GM18520 (cell line): ENCODE measurements around the gene ASIC4.

Source experiments
- ATAC-seq: cut with Tn5 transposase; IDR thresholded peaks from one replicate; pipeline ENCODE4 v1.9.1; 2021; ENCODE audit not compliant: unreplicated experiment

The ASIC4 gene

DNA sequence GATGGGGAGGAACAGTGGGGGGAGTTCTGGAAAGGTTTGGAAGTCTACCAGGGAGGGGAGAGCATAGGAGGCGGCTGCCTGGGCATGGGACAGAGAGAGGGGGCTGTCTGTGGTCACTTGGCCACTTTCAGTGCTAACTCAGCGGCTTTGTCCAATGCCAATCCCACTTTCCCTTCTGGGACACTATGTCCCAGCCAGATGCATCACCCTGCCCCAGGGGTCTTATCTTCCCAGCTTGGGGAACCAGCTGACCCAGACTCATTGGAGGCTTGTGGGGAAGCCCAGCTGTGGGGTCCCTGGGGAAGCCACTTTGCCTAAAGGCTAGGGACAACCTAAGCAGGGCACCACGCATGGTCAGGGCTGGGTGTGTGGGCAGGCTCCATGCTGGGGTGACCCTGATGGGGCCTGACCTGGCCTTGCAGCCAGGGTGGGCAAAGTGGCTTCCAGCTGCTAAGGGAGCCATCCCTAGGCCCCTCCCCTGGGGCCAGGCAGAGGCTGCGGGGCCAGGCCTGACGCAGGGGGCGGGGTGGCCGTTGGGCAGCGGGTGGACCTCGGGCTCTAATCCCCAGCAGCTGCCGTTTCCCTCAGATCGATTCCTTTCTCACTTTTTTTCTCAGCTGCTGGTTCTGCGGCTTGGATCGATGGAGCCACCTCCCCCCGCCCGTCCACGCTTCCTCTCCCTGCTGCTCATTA, 1.6 kb upstream of the ASIC4 start:
- no peak for ATAC-seq

DNA sequence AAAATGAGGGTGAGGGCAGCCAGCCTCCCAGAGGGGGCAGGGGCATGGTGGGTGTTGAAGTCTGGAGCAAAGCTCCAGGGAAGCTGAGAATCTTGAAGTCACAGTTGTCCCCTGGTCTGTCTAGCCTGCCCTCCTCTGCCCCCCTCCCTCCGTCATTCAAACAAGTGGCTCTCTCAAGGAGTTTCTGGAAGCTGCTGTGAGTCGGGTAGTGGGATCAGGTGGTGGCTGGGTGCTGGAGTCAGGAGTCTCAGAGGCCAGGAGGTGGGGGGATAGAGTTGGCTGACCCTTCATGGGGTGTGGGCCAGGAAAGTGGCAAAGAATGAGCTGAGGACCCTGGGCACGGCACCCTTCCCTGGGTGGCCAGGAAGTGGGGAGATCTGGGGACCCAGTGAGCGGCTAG, 495 bp upstream of the ASIC4 start:
- no peak for ATAC-seq

- ATAC-seq = no peak
Measured at GRCh38 chr2:219514836-219515235, 554 bp downstream of the ASIC4 start.

DNA sequence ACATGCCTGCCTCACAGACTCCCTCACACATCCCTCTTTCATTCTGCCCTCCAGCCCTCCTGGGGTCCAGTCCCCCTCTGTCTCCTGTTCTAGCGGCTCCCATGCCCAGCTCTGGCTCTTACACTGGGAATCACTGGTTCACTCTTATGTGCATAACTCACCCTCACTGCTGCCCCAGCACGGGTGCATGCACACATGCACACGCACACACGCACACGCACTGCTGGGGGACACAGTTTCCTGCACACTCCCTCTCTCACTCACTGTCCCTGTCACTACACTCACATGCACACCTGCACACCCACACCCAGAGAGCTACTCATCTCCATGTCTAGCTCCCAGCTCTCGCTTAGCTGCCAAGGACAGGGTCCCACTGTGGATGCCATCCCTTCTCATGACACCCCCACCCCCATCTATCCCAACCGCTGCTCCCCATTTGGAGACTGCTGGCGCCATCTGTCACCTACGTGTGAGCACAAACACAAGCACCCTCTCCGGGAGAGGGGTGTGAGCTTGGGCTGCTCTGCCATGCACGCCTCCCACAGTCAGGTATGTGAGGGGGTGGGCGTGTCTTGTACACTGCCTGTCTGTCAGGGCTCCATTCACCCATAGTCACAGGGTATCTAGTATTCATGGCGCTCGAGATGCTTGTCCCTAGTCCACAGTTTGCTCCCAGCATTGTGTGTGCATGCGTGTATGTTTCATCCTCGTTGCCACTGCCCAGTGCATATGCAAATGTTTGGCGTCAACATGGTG, 1.8 kb downstream of the ASIC4 start:
- ATAC-seq = no peak

GRCh38 chr2:219516888-219517287, 2.6 kb downstream of the ASIC4 start:
- no peak for ATAC-seq

DNA sequence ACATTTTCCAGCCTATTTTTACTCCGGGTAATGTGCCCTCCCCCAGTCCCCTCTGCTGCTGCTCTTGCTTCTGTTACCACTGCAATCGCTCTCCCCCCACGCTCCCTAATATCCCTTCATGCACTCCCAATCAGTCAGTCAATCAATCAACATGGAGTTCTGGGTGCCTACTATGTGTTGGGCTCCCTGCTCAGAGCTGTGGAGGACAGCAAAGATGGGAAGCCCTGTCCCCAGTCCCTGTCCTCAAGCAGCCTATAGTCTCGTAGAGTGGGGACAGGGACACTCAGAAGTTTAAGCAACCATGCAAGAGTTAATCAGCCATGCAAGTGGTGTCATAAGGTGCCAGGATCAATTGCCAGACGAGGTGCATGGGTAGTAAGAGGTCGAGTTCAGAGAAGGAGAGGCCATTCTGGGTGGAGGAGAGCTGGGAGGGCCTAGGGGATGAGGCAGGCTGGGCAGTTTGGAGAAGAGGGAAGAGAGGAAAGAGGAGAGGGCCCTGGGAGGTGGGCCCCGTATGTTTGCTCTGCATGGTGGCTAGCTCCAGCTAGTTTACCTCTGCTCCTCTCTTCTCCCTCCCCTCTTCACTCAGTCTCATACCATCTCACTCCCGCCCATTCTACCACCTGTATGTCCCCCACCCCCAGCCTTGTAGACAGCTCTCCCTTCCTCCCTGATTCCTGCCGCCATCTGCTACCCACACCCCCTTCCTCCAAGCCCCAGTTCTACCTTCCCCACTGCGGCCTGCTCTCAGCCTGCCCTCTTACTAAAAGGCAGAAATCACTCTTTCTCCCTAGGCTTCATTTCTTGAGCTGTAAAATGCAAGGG, 3.9 kb downstream of the ASIC4 start:
- ATAC-seq = no peak

- ATAC-seq = no peak
Measured at GRCh38 chr2:219519526-219519916, 5.2 kb downstream of the ASIC4 start.

- ATAC-seq = no peak
Measured at GRCh38 chr2:219520079-219520478, 5.8 kb downstream of the ASIC4 start.

DNA sequence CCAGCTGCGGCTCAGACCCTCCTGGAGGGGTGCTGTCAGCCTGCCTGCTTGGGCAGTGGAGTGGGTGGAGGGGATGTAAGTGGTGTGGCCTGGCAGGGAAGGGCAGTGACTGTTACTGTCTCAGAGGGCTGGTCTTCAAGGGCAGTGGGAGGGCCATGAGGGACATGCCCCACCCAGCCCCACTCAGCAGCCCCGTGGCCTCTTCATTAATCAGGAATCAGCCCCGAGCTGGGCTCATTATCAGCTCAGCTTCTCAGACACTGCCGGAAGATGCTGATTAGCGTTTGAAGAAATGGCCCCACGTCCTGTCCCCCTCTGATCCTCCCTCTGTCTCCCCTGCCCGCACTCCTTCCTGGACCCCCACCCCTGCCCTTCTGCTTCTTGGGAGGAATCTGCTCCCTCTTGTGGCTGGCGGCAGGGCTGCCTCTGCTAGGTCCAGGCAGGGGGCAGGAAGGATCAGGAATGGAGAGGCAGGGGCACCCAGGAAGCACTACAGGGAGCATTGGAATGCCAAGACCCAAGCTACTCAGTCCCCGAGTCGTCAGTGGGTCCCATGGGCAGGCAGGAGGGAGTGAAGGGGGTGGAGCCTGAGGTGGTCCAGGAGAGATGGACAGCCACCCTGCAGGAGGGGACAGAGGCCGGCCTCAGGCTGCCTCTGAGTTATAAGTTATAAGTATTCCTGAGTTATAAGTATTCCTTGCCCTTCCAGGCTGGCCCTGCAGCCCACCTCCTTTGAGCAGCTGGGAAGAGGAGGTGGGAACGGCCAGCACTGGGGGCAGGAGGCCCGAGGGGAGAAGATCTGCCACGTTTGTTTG, 7.0 kb downstream of the ASIC4 start:
- ATAC-seq = no peak

DNA sequence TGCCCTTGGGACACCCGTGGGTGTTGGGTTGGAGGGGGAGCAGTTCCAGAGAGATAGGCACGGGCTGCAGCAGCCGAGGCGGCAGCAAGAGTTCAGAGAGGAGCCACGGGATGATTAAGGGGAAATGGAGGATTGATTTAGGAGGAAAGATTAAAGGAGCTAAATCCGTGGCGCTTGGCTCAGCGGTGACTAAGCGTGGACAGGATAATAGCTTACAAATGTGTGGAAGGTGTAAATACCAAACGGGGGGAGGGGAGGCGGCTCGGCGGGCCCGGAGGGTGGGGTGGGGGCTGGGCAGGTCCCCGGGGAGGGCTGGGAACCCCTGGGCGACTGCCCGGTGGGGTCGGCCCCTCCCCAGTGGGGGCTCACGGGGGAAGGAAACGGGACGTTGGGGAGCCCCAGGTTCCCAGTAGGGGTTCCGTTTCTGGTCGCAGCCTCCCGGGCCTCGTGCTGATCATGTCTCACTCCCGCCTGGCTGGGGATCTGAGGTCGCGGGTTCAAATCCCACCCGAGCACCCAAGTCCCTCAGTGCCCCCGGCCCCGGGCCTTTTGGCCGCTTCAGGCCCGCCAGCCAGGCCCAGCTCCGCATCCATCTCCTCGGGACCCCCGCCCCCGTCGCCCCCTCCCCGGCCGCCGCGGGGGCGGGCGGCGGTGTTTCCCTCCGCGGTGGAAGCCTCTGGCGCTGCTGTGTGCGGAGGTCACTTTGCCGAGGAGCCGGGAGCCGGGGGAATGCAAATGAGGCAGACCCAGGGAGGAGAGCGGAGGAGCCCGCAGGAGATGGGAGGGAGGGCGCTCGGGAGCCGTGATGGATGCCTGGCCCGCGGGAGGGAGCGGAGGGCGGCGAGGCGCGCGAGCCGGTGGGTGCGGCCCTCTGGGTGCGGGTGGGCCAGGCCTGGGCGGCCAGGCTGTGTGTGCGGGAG, 8.1 kb downstream of the ASIC4 start:
- ATAC-seq = no peak

DNA sequence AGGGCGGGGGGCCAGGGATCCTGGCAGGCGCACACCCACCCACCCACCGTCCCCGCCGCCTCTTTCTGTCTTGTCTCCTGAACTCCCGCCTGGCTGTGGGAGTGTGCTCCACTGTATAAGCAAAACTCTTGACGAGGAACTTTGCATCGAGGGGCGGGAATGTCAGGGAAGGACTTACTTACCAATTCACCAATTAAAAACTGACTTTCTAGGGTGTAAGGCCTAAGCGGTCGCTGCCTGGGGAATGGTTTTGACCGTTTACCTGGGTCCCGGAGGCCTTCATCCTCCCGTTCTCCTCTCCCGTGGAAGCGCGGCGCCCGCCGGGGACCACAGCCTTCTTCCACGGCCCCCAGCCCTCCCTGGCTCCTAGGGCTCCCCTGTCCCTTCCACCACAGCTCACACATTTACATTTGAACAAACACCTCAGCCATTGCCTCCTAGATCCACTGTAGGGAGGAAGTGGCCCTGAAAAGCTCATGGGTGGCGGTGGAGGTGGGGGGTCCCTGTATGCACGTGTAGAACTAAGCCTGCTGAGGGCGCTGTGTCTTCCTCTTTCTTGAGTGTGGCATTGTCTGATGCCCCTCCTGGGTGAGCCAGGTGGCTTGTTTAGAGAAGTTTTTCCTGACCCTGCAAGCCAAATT, 8.9 kb downstream of the ASIC4 start:
- ATAC-seq = no peak

- ATAC-seq = no peak
Measured at GRCh38 chr2:219524817-219525216, 10.5 kb downstream of the ASIC4 start.

DNA sequence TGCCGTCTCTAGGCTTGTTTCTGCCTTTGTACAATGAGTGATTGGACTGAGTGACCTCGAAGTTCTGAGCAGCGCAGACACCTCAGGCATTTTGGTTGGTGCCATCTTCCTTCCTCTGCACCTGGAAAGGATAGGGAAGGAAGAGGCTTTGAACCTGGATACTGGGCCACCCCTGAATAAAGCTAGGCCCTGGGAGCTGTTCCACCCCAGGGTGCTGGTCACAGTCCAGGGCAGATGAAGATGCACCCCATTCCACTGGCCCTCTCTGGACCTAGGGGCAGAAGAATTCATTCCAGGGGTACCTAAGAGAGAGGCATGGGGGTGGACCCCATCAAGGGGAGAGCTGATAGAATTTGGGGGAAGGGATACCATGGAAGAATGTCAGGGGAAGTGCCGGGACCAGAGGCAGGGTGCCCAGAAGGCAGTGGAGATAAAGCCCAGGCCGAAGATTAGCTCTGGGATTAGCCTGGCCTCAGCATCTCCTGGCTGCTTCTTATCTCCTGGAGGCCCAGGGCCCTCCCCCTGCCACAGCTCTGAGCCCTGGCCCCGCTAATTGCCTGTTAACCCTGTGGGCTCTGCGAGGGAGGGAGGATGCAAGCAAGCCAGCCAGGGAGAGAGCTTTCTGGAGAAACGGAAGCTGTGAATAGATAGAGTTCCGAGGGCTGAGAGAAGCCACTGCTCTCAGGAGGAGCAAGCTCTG, 11.4 kb downstream of the ASIC4 start:
- no peak for ATAC-seq

DNA sequence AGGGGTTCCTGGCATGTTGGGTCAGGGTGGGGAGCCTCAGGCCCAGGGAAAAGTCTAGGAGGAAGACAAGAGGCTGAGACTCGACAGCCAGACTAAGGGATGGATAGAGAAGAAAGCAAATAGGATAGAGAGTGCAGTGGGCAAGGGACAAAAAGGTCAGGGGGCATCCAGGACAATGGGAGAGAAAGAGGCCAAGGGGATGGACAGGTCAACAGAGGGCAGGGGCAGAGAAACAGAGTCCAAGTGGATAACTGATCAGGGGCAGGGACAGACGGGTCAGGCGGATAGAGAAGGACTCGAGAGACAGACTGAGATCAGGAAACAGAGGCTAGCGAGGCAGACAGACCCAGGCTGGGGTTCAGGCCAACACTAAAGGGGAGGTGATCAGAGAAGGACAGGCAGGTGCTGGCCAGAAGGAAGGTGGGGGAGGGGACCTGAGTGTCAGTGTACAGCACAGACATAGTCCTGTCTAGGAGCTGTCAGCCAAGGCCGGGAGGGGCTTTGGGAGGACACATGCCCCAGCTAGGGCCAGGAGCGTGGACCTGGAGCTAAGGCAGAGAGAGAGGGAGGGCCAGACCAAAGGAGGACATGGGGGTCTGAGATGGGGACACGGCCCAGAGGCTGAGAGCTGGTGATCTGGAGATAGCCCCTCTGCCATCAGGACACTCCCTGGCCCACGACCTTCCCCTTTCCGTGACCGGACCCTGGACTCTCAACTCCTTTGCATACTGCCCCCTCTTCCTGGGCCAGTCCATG, 12.2 kb downstream of the ASIC4 start:
- no peak for ATAC-seq

DNA sequence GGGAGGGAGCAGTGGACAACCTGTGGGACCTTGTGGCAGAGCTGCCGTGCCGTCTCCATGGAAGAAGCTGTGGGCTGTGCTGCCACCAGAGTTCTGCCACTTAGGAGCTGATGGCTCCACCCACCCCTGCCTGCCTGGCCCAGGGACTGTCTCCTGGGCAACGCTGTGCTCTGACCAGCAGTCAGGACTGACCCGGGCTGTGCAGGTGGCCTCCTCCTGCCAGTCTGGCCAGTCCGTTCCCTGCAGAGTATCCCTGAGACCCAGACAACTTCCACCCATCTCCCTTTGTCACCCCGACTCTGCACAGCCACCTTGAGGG, 12.8 kb downstream of the ASIC4 start:
- ATAC-seq = no peak

GRCh38 chr2:219527472-219527871, 13.2 kb downstream of the ASIC4 start:
- no peak for ATAC-seq

GRCh38 chr2:219530048-219530963, 16.0 kb downstream of the ASIC4 start:
- peak; percentile 87 for ATAC-seq
